CD14-positive monocyte (primary cell): Measurements from ENCODE around the gene TMEM18. TPM values are rescaled to one million over a fixed set of nuclear protein-coding genes. Genes with fewer than 3 reads are reported as not detected.

Source experiments
- DNase-seq, 3 donors: peaks; one replicate each; pipeline ENCODE4 v3.0.0-alpha.2; 2011 to 2022
- H2AFZ ChIP-seq: 2 replicates; pipeline ENCODE4 v1.6.0; 2012; ENCODE audit warnings: mild to moderate bottlenecking, low read depth, low read length, inconsistent platforms; ENCODE audit not compliant: insufficient read depth, poor library complexity, severe bottlenecking
- H3K27ac ChIP-seq, 2 donors: 1 replicate in 1 of 2; 2 replicates in 1 of 2; pipeline ENCODE4 v1.5.1; 2012 to 2013; ENCODE audit warnings: low read length in 2 of 2, control low read depth in 1 of 2, inconsistent platforms in 1 of 2, low read depth in 1 of 2, mild to moderate bottlenecking in 1 of 2
- H3K27me3 ChIP-seq, 2 donors: one replicate each; pipeline versions ENCODE4 v1.6.0 to v1.6.1; 2011 to 2013; ENCODE audit warnings: low read length in 2 of 2; ENCODE audit not compliant: control insufficient read depth in 2 of 2, insufficient read depth in 2 of 2
- H3K36me3 ChIP-seq, 2 donors: replicated peaks in 1 of 2; 1 replicate in 1 of 2; 2 replicates in 1 of 2; pipeline versions ENCODE4 v1.5.1 to v1.6.1; 2012 to 2013; ENCODE audit warnings: low read length in 2 of 2, control low read depth in 1 of 2, inconsistent platforms in 1 of 2, mild to moderate bottlenecking in 1 of 2; ENCODE audit not compliant: insufficient read depth in 2 of 2, control insufficient read depth in 1 of 2
- H3K4me1 ChIP-seq, 2 donors: 1 replicate in 1 of 2; 2 replicates in 1 of 2; pipeline versions ENCODE4 v1.5.1 to v1.6.1; 2012 to 2013; ENCODE audit warnings: low read length in 2 of 2, control low read depth in 1 of 2, inconsistent platforms in 1 of 2, mild to moderate bottlenecking in 1 of 2, moderate library complexity in 1 of 2; ENCODE audit not compliant: insufficient read depth in 2 of 2, control insufficient read depth in 1 of 2
- H3K4me2 ChIP-seq: replicated peaks from 2 replicates; pipeline ENCODE3; 2012; ENCODE audit warnings: low read length, moderate library complexity, mild to moderate bottlenecking; ENCODE audit not compliant: poor library complexity, severe bottlenecking; ENCODE audit errors: extremely low read depth
- H3K4me3 ChIP-seq, 3 experiments: fragments of 200-600 bp in 1 of 3; sonication (generic) in 1 of 3; replicated peaks in 1 of 3; 1 replicate in 2 of 3; 2 replicates in 1 of 3; pipeline ENCODE4 v1.5.1; 2011 to 2013; ENCODE audit warnings: low read length in 3 of 3, mild to moderate bottlenecking in 3 of 3, control low read depth in 2 of 3, low read depth in 2 of 3, inconsistent platforms in 1 of 3, moderate library complexity in 1 of 3
- H3K79me2 ChIP-seq: 2 replicates; pipeline ENCODE4 v1.6.0; 2012; ENCODE audit warnings: mild to moderate bottlenecking, control low read depth, inconsistent platforms, low read length, moderate library complexity; ENCODE audit not compliant: insufficient read depth
- H3K9ac ChIP-seq: 2 replicates; pipeline ENCODE4 v1.6.0; 2017; ENCODE audit warnings: low read length, mild to moderate bottlenecking; ENCODE audit not compliant: insufficient read depth, poor library complexity, severe bottlenecking
- H3K9me3 ChIP-seq, 2 donors: replicated peaks in 1 of 2; 1 replicate in 1 of 2; 2 replicates in 1 of 2; pipeline versions ENCODE4 v1.5.1 to v1.6.1; 2012 to 2013; ENCODE audit warnings: low read length in 2 of 2, control low read depth in 1 of 2; ENCODE audit not compliant: control insufficient read depth in 1 of 2, insufficient read depth in 1 of 2
- H4K20me1 ChIP-seq: 2 replicates; pipeline ENCODE4 v1.6.0; 2012; ENCODE audit warnings: mild to moderate bottlenecking, low read length, control low read depth, moderate library complexity; ENCODE audit not compliant: insufficient read depth
- H3K27ac Mint-ChIP-seq, 7 donors: one replicate each; pipeline ENCODE4 v1.8.0; 2020; ENCODE audit warnings: mild to moderate bottlenecking in 7 of 7, mixed read lengths in 7 of 7, moderate library complexity in 6 of 7, inconsistent platforms in 2 of 7
- H3K27me3 Mint-ChIP-seq, 3 donors: one replicate each; pipeline ENCODE4 v1.8.0; 2021 to 2022; ENCODE audit warnings: low read depth in 3 of 3, mild to moderate bottlenecking in 3 of 3, mixed read lengths in 3 of 3, moderate library complexity in 3 of 3, inconsistent platforms in 1 of 3
- H3K36me3 Mint-ChIP-seq, 2 donors: one replicate each; pipeline ENCODE4 v1.8.0; 2020; ENCODE audit warnings: mixed read lengths in 2 of 2, inconsistent platforms in 1 of 2, mild to moderate bottlenecking in 1 of 2
- H3K4me1 Mint-ChIP-seq: one replicate; pipeline ENCODE4 v1.8.0; 2020; ENCODE audit warnings: mild to moderate bottlenecking, mixed read lengths
- H3K4me3 Mint-ChIP-seq, 2 donors: one replicate each; pipeline ENCODE4 v1.8.0; 2020; ENCODE audit warnings: mild to moderate bottlenecking in 2 of 2, mixed read lengths in 2 of 2, moderate library complexity in 1 of 2
- H3K9me3 Mint-ChIP-seq, 7 donors: one replicate each; pipeline ENCODE4 v1.8.0; 2020 to 2022; ENCODE audit warnings: mixed read lengths in 7 of 7, mild to moderate bottlenecking in 6 of 7, moderate library complexity in 6 of 7, inconsistent platforms in 2 of 7
- CTCF ChIP-seq: fragments of 200-600 bp; IDR thresholded peaks from one replicate; pipeline ENCODE4 v1.8.0; 2022; ENCODE audit warnings: antibody characterized with exemption, mild to moderate bottlenecking
- WGBS: methylation state at CpG from one replicate; pipeline ENCODE4 v1.1.5; 2013; ENCODE audit warnings: missing lambda C conversion rate; ENCODE audit not compliant: insufficient coverage; 5-methylcytosine and 5-hydroxymethylcytosine counted together
- intact Hi-C, 2 donors: fragments of 100-400 bp; cut with micrococcal nuclease; formaldehyde crosslinking; loops; one replicate each; pipeline versions ENCODE4 v1.15.0 to v1.15.1; 2023
- polyA plus RNA-seq, 3 donors: library from polyadenylated mRNA; depleted of rRNA in 1 of 3; unstranded in 2 of 3; stranded (reverse) in 1 of 3; fragments of 300-500 nt in 2 of 3; fragments of >200 nt in 1 of 3; fragmentation: Illumina TruSeq in 2 of 3; gene quantifications; 1 replicate in 2 of 3; 2 replicates in 1 of 3; pipeline ENCODE4 v1.2.3, GENCODE V29; 2012 to 2021

Gene TMEM18
- polyA plus RNA-seq, 3 donors: 9.3 to 23.5 (median 21.8) TPM

DNA sequence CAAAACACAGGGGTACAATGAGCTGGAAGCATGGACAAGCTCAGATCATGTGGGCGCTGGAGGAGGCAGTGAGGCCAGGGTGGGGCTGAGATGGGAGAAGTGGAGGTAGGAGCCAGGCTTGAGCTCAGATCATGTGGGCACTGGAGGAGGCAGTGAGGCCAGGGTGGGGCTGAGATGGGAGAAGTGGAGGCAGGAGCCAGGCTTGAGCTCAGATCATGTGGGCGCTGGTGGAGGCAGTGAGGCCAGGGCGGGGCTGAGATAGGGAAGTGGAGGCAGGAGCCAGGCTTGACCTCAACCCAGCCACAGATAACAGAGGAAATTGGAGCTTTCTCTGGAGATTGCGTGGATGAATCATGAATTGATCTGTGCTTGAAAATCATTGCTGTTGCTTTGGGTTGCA lies 48.3 kb upstream of the TMEM18 start:
- no peaks in the 10 kb centered on the region for H4K20me1 ChIP-seq
- H3K9me3 ChIP-seq: no peaks in the 10 kb centered on the region
- no peak overlapping the region for H3K27ac Mint-ChIP-seq
- no peak for TF ChIP-seq CTCF
- no peaks in the 10 kb centered on the region for H3K4me1 ChIP-seq
- H3K36me3 Mint-ChIP-seq: no peaks in the 10 kb centered on the region
- intact Hi-C loops: no loop called here
- H3K9me3 Mint-ChIP-seq: peaks cover 0 to 3% (median 0%) of the 10 kb centered on the region in 7 donors
- H3K79me2 ChIP-seq: no peaks in the 10 kb centered on the region
- no peaks in the 10 kb centered on the region for H3K4me1 Mint-ChIP-seq
- H3K9ac ChIP-seq: no peak overlapping the region
- no peak overlapping the region for H3K4me2 ChIP-seq
- no peak overlapping the region for H2AFZ ChIP-seq
- no peak overlapping the region for H3K4me3 ChIP-seq
- H3K27ac ChIP-seq: no peak overlapping the region
- H3K36me3 ChIP-seq: no peaks in the 10 kb centered on the region
- no peak for DNase-seq
- peaks cover 0 to 4% of the 10 kb centered on the region in 2 donors for H3K27me3 ChIP-seq
- 86% methylated on average over 4 of the region's 4 CpGs for WGBS
- H3K4me3 Mint-ChIP-seq: no peak overlapping the region
- peaks cover 9 to 20% (median 12%) of the 10 kb centered on the region in 3 donors for H3K27me3 Mint-ChIP-seq

GRCh38 chr2:723761-724160 lies 46.6 kb upstream of the TMEM18 start:
- Mint-ChIP-seq H3K4me1 (no peaks in the 10 kb centered on the region), H3K36me3 (no peaks in the 10 kb centered on the region), H3K9me3 (peaks cover 0 to 3% (median 0%) of the 10 kb centered on the region in 7 donors), H3K27me3 (peaks cover 4 to 14% (median 8%) of the 10 kb centered on the region in 3 donors), H3K27ac (no peak overlapping the region), H3K4me3 (no peak overlapping the region)
- Histone ChIP-seq H3K27me3 (no peaks in the 10 kb centered on the region), H4K20me1 (no peaks in the 10 kb centered on the region), H3K79me2 (no peaks in the 10 kb centered on the region), H3K9ac (no peak overlapping the region), H3K4me1 (no peaks in the 10 kb centered on the region), H3K9me3 (no peaks in the 10 kb centered on the region), H3K4me2 (no peak overlapping the region), H2AFZ (no peak overlapping the region), H3K36me3 (no peaks in the 10 kb centered on the region), H3K4me3 (no peak overlapping the region), H3K27ac (no peak overlapping the region)
- WGBS: no CpG with 5 or more reads among the region's 5 CpGs
- intact Hi-C loops: no loop called here
- no peak for TF ChIP-seq CTCF
- no peak for DNase-seq
